Activated CD4-positive, alpha-beta memory T cell treated with anti-CD3 and anti-CD28 coated beads, Interleukin-2, amount 10 ng/mL, durations not matched to agents 7 days and 5 days (primary cell): ENCODE measurements around the gene KRT86. TPM values are rescaled to one million over a fixed set of nuclear protein-coding genes. Genes with fewer than 3 reads are reported as not detected.
"Not testable (repeated sequence)": the region's sequence is repeated elsewhere in the genome, so short reads cannot be mapped to it uniquely, and the experiment has no call there.

ENCODE experiments used
- CTCF ChIA-PET: fragments of 350-600 bp; sonication (Branson Sonifier 250); formaldehyde crosslinking; loops from one replicate; lab custom pipeline; 2021; ENCODE audit warnings: antibody characterized with exemption, inconsistent platforms; lab: Charles Lee
- POLR2A ChIA-PET: fragments of 350-600 bp; sonication (Branson Sonifier 250); formaldehyde crosslinking; loops from one replicate; lab custom pipeline; 2021; ENCODE audit warnings: antibody characterized with exemption; lab: Charles Lee
- DNase-seq: peaks from one replicate; pipeline ENCODE4 v3.0.0-alpha.2; 2020
- H3K27ac Mint-ChIP-seq: one replicate; pipeline ENCODE4 v1.8.0; 2021; ENCODE audit warnings: mild to moderate bottlenecking, mixed read lengths
- H3K27me3 Mint-ChIP-seq: one replicate; pipeline ENCODE4 v1.8.0; 2021; ENCODE audit warnings: mixed read lengths
- H3K36me3 Mint-ChIP-seq: one replicate; pipeline ENCODE4 v1.8.0; 2021; ENCODE audit warnings: low read depth, mixed read lengths
- H3K4me1 Mint-ChIP-seq: one replicate; pipeline ENCODE4 v1.8.0; 2021; ENCODE audit warnings: mixed read lengths
- H3K4me3 Mint-ChIP-seq: one replicate; pipeline ENCODE4 v1.8.0; 2021; ENCODE audit warnings: mild to moderate bottlenecking, mixed read lengths
- H3K9me3 Mint-ChIP-seq: one replicate; pipeline ENCODE4 v1.8.0; 2021; ENCODE audit warnings: mixed read lengths
- total RNA-seq, 2 experiments: library from RNA; stranded (reverse); gene quantifications; one replicate each; pipeline ENCODE4 v1.2.3, GENCODE V29; 2021

KRT86 gene
- total RNA-seq, 2 experiments from 2014 or later: 0.23 to 0.30 TPM

- DNase-seq: no peak
- ChIA-PET CTCF (interaction anchor here (0.8 to 0.9 kb wide), 2 partner anchors 23 to 35 kb away, joined by 3 read pairs; no protein-coding TSS in a partner anchor), POLR2A (interaction anchor here (1.3 kb wide), 1 partner anchor 12 kb away, joined by 3 read pairs; no protein-coding TSS in a partner anchor)
- Mint-ChIP-seq H3K9me3 (no peaks in the 10 kb centered on the region), H3K4me3 (no peak overlapping the region), H3K27ac (peak overlapping the region; percentile 10), H3K4me1 (peaks cover 37% of the 10 kb centered on the region), H3K27me3 (peaks cover 61% of the 10 kb centered on the region), H3K36me3 (peaks cover 6% of the 10 kb centered on the region)
Measured at GRCh38 chr12:52256584-52256935, 17.9 kb upstream of the KRT86 start.

- ChIA-PET POLR2A (interaction anchor here (1.3 kb wide), 1 partner anchor 13 kb away, joined by 3 read pairs; no protein-coding TSS in a partner anchor), CTCF (no interaction called here)
- H3K27me3 Mint-ChIP-seq: peaks cover 65% of the 10 kb centered on the region
- no peaks in the 10 kb centered on the region for H3K9me3 Mint-ChIP-seq
- H3K4me1 Mint-ChIP-seq: peaks cover 31% of the 10 kb centered on the region
- peaks cover 5% of the 10 kb centered on the region for H3K36me3 Mint-ChIP-seq
- no peak overlapping the region for H3K27ac Mint-ChIP-seq
- no peak for DNase-seq
- H3K4me3 Mint-ChIP-seq: no peak overlapping the region
Measured at GRCh38 chr12:52257074-52257551, 17.3 kb upstream of the KRT86 start.

GRCh38 chr12:52257922-52258321, 16.5 kb upstream of the KRT86 start:
- peaks cover 23% of the 10 kb centered on the region for H3K4me1 Mint-ChIP-seq
- H3K4me3 Mint-ChIP-seq, CTCF ChIA-PET, DNase-seq, H3K9me3 Mint-ChIP-seq, H3K36me3 Mint-ChIP-seq, H3K27ac Mint-ChIP-seq: not testable (repeated sequence)
- peaks cover 68% of the 10 kb centered on the region for H3K27me3 Mint-ChIP-seq
- POLR2A ChIA-PET: interaction anchor here (1.6 kb wide), 1 partner anchor 14 kb away, joined by 7 read pairs; no protein-coding TSS in a partner anchor

GRCh38 chr12:52258335-52258901, 16.0 kb upstream of the KRT86 start:
- ChIA-PET POLR2A (interaction anchor here (1.6 kb wide), 1 partner anchor 14 kb away, joined by 7 read pairs; no protein-coding TSS in a partner anchor), CTCF (interaction anchor here (1.6 kb wide), 1 partner anchor 36 kb away, joined by 4 read pairs; no protein-coding TSS in a partner anchor)
- H3K36me3 Mint-ChIP-seq: peaks cover 5% of the 10 kb centered on the region
- no peak overlapping the region for H3K27ac Mint-ChIP-seq
- DNase-seq: no peak
- H3K9me3 Mint-ChIP-seq: peaks cover 2% of the 10 kb centered on the region
- no peak overlapping the region for H3K4me3 Mint-ChIP-seq
- peaks cover 18% of the 10 kb centered on the region for H3K4me1 Mint-ChIP-seq
- peaks cover 68% of the 10 kb centered on the region for H3K27me3 Mint-ChIP-seq

GRCh38 chr12:52259657-52260243, 14.7 kb upstream of the KRT86 start:
- no peak overlapping the region for H3K4me3 Mint-ChIP-seq

GRCh38 chr12:52260361-52261207, 13.9 kb upstream of the KRT86 start:
- no peak for DNase-seq
- peaks cover 5% of the 10 kb centered on the region for H3K36me3 Mint-ChIP-seq
- peaks cover 2% of the 10 kb centered on the region for H3K9me3 Mint-ChIP-seq
- ChIA-PET POLR2A (interaction anchor here (0.6 to 1.1 kb wide), 2 partner anchors 14 to 105 kb away, joined by 3 read pairs; no protein-coding TSS in a partner anchor), CTCF (interaction anchor here (1.0 to 1.1 kb wide), 2 partner anchors 19 to 139 kb away, joined by 3 to 4 read pairs; no protein-coding TSS in a partner anchor)
- H3K27ac Mint-ChIP-seq: no peak overlapping the region
- H3K4me1 Mint-ChIP-seq: peaks cover 15% of the 10 kb centered on the region
- no peak overlapping the region for H3K4me3 Mint-ChIP-seq
- peaks cover 60% of the 10 kb centered on the region for H3K27me3 Mint-ChIP-seq

More at GRCh38 chr12:52259657-52260243, 14.7 kb upstream of the KRT86 start:
- Mint-ChIP-seq H3K27ac (no peak overlapping the region), H3K27me3 (peaks cover 68% of the 10 kb centered on the region), H3K9me3 (peaks cover 2% of the 10 kb centered on the region), H3K4me1 (peaks cover 15% of the 10 kb centered on the region), H3K36me3 (peaks cover 5% of the 10 kb centered on the region)
- ChIA-PET POLR2A (interaction anchor here (0.6 to 1.6 kb wide), 3 partner anchors 13 to 104 kb away, joined by 3 to 7 read pairs (median 3); no protein-coding TSS in a partner anchor), CTCF (interaction anchor here (1.0 to 1.6 kb wide), 3 partner anchors 20 to 138 kb away, joined by 3 to 4 read pairs (median 4); no protein-coding TSS in a partner anchor)
- no peak for DNase-seq

GRCh38 chr12:52261208-52261484, 13.3 kb upstream of the KRT86 start:
- DNase-seq: no peak
- peaks cover 55% of the 10 kb centered on the region for H3K27me3 Mint-ChIP-seq
- peaks cover 5% of the 10 kb centered on the region for H3K36me3 Mint-ChIP-seq
- H3K4me3 Mint-ChIP-seq: no peak overlapping the region
- ChIA-PET CTCF (no interaction called here), POLR2A (no interaction called here)
- H3K4me1 Mint-ChIP-seq: peaks cover 15% of the 10 kb centered on the region
- H3K27ac Mint-ChIP-seq: no peak overlapping the region
- H3K9me3 Mint-ChIP-seq: peaks cover 2% of the 10 kb centered on the region

GRCh38 chr12:52262286-52262685, 12.2 kb upstream of the KRT86 start:
- POLR2A ChIA-PET: no interaction called here
- no peak overlapping the region for H3K4me3 Mint-ChIP-seq
- H3K27me3 Mint-ChIP-seq: peaks cover 43% of the 10 kb centered on the region
- H3K27ac Mint-ChIP-seq: no peak overlapping the region
- no peak for DNase-seq
- peaks cover 2% of the 10 kb centered on the region for H3K9me3 Mint-ChIP-seq
- CTCF ChIA-PET: no interaction called here
- H3K4me1 Mint-ChIP-seq: peaks cover 15% of the 10 kb centered on the region
- H3K36me3 Mint-ChIP-seq: peaks cover 5% of the 10 kb centered on the region

GRCh38 chr12:52263761-52264434, 10.5 kb upstream of the KRT86 start:
- H3K4me1 Mint-ChIP-seq: peaks cover 15% of the 10 kb centered on the region

GRCh38 chr12:52264435-52264825, 10.0 kb upstream of the KRT86 start:
- ChIA-PET POLR2A (interaction anchor here (0.6 kb wide), 1 partner anchor 21 kb away, joined by 3 read pairs; no protein-coding TSS in a partner anchor), CTCF (interaction anchor here (1.4 to 2.2 kb wide), 2 partner anchors 13 to 15 kb away, joined by 6 to 8 read pairs; no protein-coding TSS in a partner anchor)
- DNase-seq: no peak
- Mint-ChIP-seq H3K9me3 (peaks cover 2% of the 10 kb centered on the region), H3K4me3 (no peak overlapping the region), H3K27me3 (peaks cover 36% of the 10 kb centered on the region), H3K27ac (no peak overlapping the region), H3K36me3 (peaks cover 5% of the 10 kb centered on the region), H3K4me1 (peaks cover 14% of the 10 kb centered on the region)

More at GRCh38 chr12:52263761-52264434, 10.5 kb upstream of the KRT86 start:
- H3K9me3 Mint-ChIP-seq: peaks cover 2% of the 10 kb centered on the region
- POLR2A ChIA-PET: no interaction called here
- H3K4me3 Mint-ChIP-seq: no peak overlapping the region
- peaks cover 5% of the 10 kb centered on the region for H3K36me3 Mint-ChIP-seq
- H3K27ac Mint-ChIP-seq: no peak overlapping the region
- CTCF ChIA-PET: interaction anchor here (1.1 to 1.4 kb wide), 3 partner anchors 14 to 42 kb away, joined by 4 to 6 read pairs (median 4); no protein-coding TSS in a partner anchor
- H3K27me3 Mint-ChIP-seq: peaks cover 40% of the 10 kb centered on the region
- DNase-seq: no peak

GRCh38 chr12:52266514-52266913, 7.9 kb upstream of the KRT86 start:
- Mint-ChIP-seq H3K4me1 (no peaks in the 10 kb centered on the region), H3K36me3 (peaks cover 2% of the 10 kb centered on the region), H3K9me3 (peaks cover 2% of the 10 kb centered on the region), H3K4me3 (no peak overlapping the region), H3K27ac (no peak overlapping the region), H3K27me3 (peaks cover 29% of the 10 kb centered on the region)
- DNase-seq: no peak
- ChIA-PET CTCF (interaction anchor here (0.6 to 2.2 kb wide), 3 partner anchors 11 to 45 kb away, joined by 3 to 8 read pairs (median 4); no protein-coding TSS in a partner anchor), POLR2A (no interaction called here)

- Mint-ChIP-seq H3K4me1 (no peaks in the 10 kb centered on the region), H3K27me3 (peaks cover 27% of the 10 kb centered on the region), H3K27ac (no peak overlapping the region), H3K9me3 (peaks cover 2% of the 10 kb centered on the region), H3K36me3 (no peaks in the 10 kb centered on the region), H3K4me3 (no peak overlapping the region)
- ChIA-PET CTCF (interaction anchor here (0.6 to 1.4 kb wide), 2 partner anchors 11 to 45 kb away, joined by 3 to 4 read pairs; no protein-coding TSS in a partner anchor), POLR2A (no interaction called here)
- no peak for DNase-seq
Measured at GRCh38 chr12:52267266-52267665, 7.2 kb upstream of the KRT86 start.
